ENCODE results near the gene ELK4. TPM values are rescaled to one million over a fixed set of nuclear protein-coding genes. Genes with fewer than 3 reads are reported as not detected.
"Not testable (repeated sequence)": the region's sequence is repeated elsewhere in the genome, so short reads cannot be mapped to it uniquely, and the experiment has no call there.

Gene ELK4
- polyA plus RNA-seq, 2 of the 4 experiments (the other 2 are of a cell fraction): 5.8 to 11.9 TPM

DNA sequence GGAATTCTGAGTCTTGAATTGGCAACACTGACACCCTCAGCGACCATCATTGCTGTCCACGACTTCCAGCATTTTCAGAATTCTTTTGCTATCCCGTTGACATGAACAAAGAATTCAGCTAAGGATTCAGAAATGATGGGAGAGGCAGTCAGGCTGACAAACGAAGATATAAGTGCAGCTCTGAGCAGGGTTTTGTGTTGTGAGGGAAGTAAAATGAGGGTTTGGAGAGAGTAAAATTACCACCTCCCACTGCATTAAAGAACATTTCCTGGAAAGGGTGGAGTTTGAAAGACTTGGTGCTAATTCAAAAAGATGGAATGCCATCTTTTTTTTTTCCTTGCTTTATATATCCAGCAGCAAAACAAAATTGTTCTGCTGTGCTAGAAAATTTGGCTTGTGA, 4.9 kb upstream of the ELK4 start:
- ChIA-PET CTCF (interaction anchor here (1.3 to 20.8 kb wide), 3 partner anchors 21 to 107 kb away, joined by 3 to 227 read pairs (median 198); no protein-coding TSS in a partner anchor), POLR2A (no interaction called here)
- Histone ChIP-seq H3K4me2 (no peak overlapping the region), H3K27ac (no peak overlapping the region), H3K4me1 (peaks cover 5% of the 10 kb centered on the region; the same call in 1 of the 3 replicates), H3K4me3 (no peak overlapping the region), H3K9me3 (no peaks in the 10 kb centered on the region)
- TF ChIP-seq, protein P1, sequence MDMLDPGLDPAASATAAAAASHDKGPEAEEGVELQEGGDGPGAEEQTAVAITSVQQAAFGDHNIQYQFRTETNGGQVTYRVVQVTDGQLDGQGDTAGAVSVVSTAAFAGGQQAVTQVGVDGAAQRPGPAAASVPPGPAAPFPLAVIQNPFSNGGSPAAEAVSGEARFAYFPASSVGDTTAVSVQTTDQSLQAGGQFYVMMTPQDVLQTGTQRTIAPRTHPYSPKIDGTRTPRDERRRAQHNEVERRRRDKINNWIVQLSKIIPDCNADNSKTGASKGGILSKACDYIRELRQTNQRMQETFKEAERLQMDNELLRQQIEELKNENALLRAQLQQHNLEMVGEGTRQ (IDR thresholded peaks at IDR 0.05): no peak
- no peak for TF ChIP-seq HOXB5 (CRISPR knock-in tag; IDR thresholded peaks at IDR 0.05)
- TF ChIP-seq, protein P2, sequence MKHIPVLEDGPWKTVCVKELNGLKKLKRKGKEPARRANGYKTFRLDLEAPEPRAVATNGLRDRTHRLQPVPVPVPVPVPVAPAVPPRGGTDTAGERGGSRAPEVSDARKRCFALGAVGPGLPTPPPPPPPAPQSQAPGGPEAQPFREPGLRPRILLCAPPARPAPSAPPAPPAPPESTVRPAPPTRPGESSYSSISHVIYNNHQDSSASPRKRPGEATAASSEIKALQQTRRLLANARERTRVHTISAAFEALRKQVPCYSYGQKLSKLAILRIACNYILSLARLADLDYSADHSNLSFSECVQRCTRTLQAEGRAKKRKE (CRISPR knock-in tag; IDR thresholded peaks at IDR 0.05; ENCODE audit: low read depth): no peak
- no peak for TF ChIP-seq E2F6 (IDR thresholded peaks at IDR 0.05; ENCODE audit: borderline replicate concordance, low read depth)
- no peak for TF ChIP-seq TFCP2L1 (CRISPR knock-in tag; IDR thresholded peaks at IDR 0.05)
- no peak for TF ChIP-seq CEBPB (IDR thresholded peaks at IDR 0.05)
- no peak for TF ChIP-seq TP53 (CRISPR knock-in tag; IDR thresholded peaks at IDR 0.05)
- TF ChIP-seq, protein P3, sequence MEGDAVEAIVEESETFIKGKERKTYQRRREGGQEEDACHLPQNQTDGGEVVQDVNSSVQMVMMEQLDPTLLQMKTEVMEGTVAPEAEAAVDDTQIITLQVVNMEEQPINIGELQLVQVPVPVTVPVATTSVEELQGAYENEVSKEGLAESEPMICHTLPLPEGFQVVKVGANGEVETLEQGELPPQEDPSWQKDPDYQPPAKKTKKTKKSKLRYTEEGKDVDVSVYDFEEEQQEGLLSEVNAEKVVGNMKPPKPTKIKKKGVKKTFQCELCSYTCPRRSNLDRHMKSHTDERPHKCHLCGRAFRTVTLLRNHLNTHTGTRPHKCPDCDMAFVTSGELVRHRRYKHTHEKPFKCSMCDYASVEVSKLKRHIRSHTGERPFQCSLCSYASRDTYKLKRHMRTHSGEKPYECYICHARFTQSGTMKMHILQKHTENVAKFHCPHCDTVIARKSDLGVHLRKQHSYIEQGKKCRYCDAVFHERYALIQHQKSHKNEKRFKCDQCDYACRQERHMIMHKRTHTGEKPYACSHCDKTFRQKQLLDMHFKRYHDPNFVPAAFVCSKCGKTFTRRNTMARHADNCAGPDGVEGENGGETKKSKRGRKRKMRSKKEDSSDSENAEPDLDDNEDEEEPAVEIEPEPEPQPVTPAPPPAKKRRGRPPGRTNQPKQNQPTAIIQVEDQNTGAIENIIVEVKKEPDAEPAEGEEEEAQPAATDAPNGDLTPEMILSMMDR (IDR thresholded peaks at IDR 0.05): no peak
- TF ChIP-seq, protein P4, sequence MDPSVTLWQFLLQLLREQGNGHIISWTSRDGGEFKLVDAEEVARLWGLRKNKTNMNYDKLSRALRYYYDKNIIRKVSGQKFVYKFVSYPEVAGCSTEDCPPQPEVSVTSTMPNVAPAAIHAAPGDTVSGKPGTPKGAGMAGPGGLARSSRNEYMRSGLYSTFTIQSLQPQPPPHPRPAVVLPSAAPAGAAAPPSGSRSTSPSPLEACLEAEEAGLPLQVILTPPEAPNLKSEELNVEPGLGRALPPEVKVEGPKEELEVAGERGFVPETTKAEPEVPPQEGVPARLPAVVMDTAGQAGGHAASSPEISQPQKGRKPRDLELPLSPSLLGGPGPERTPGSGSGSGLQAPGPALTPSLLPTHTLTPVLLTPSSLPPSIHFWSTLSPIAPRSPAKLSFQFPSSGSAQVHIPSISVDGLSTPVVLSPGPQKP (IDR thresholded peaks at IDR 0.05; ENCODE audit: low read depth, low read length): no peak
- TF ChIP-seq FOSB (CRISPR knock-in tag; IDR thresholded peaks at IDR 0.05): no peak
- TF ChIP-seq HDAC2 (IDR thresholded peaks at IDR 0.05): no peak
- no peak for TF ChIP-seq ZNF302 (CRISPR knock-in tag; IDR thresholded peaks at IDR 0.05)
- no peak for TF ChIP-seq EP300 (IDR thresholded peaks at IDR 0.05)
- TF ChIP-seq CBX2 (IDR thresholded peaks at IDR 0.05; ENCODE audit: borderline replicate concordance, low read depth): no peak
- TF ChIP-seq MYC (IDR thresholded peaks at IDR 0.05; ENCODE audit: borderline replicate concordance, low read length): no peak
- FAIRE-seq: no peak
- no peak for DNase-seq (ENCODE audit: low read depth in 1 of 2, low spot score in 1 of 2)
- 29% methylated on average over 4 of the region's 4 CpGs for WGBS (ENCODE audit: missing lambda C conversion rate)
- ATAC-seq: no peak

DNA sequence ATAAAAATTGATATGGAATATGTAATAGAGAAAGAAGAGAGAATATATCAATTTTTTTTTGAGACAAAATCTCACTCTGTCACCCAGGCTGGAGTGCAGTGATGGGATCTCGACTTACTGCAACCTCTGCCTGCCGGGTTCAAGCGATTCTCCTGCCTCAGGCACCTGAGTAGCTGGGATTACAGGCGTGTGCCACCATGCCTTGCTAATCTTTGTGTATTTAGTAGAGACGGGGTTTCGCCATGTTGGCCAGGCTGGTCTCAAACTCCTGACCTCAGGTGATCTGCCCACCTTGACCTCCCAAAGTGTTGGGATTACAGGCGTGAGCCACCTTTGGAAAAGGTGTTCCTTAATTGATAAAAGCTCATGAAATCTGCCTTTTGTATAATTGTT, 4.3 kb upstream of the ELK4 start:
- 63% methylated on average over 7 of the region's 7 CpGs for WGBS (ENCODE audit: missing lambda C conversion rate)
- H3K4me1 ChIP-seq; H3K4me3 ChIP-seq; ATAC-seq; FAIRE-seq; DNase-seq (ENCODE audit: low read depth in 1 of 2, low spot score in 1 of 2); POLR2A ChIA-PET; H3K27ac ChIP-seq; H3K9me3 ChIP-seq; H3K4me2 ChIP-seq: not testable (repeated sequence)
- CTCF ChIA-PET: interaction anchor here (0.6 to 20.8 kb wide), 5 partner anchors 21 to 112 kb away, joined by 3 to 227 read pairs (median 3); no protein-coding TSS in a partner anchor

DNA sequence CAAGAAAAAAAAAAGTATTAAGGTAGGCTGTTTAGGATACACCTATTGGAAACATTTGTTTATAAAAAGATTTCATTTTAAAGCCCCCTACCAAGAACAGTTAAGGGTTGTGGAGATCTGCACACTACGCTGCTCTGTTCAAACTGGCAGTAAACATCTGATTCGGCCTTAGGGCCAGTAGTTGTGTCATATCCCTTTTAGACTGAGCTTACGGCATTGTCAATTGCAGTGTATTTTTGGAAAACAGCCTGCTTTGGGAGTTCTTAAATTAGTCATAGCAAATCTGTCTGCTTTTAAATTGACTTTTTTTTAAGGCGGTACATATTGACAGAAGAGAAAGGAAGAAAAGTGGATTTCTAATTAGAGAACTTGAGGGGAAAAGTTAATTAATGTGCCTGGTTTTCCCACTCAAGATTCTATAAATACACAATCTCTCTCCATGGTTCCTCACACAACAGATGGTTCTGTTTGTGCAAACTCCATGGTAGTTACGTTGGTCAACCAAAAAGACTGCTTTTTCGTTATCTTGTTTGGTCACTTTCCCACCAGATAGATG, 1.7 kb upstream of the ELK4 start:
- DNase-seq (ENCODE audit: low read depth in 1 of 2, low spot score in 1 of 2) (no peak), ATAC-seq (no peak)
- 87% methylated on average over 6 of the region's 6 CpGs for WGBS (ENCODE audit: missing lambda C conversion rate)

More for the DNA sequence above, 1.7 kb upstream of the ELK4 start:
- no peak overlapping the region for H3K4me2 ChIP-seq
- no peaks in the 10 kb centered on the region for H3K9me3 ChIP-seq
- no peak overlapping the region for H3K27ac ChIP-seq
- ChIA-PET POLR2A (interaction anchor here (1.5 kb wide), 1 partner anchor 8 kb away, joined by 4 read pairs; no protein-coding TSS in a partner anchor), CTCF (interaction anchor here (1.1 to 20.8 kb wide), 5 partner anchors 24 to 109 kb away, joined by 3 to 227 read pairs (median 34); no protein-coding TSS in a partner anchor)
- TF ChIP-seq CHD4 (IDR thresholded peaks at IDR 0.05; ENCODE audit: borderline replicate concordance): no peak
- no peak for TF ChIP-seq RFX5 (IDR thresholded peaks at IDR 0.05)
- TF ChIP-seq, protein P5, sequence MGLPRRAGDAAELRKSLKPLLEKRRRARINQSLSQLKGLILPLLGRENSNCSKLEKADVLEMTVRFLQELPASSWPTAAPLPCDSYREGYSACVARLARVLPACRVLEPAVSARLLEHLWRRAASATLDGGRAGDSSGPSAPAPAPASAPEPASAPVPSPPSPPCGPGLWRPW (IDR thresholded peaks at IDR 0.05): no peak
- TF ChIP-seq EHF (CRISPR knock-in tag; IDR thresholded peaks at IDR 0.05): no peak
- no peak for TF ChIP-seq E2F6 (IDR thresholded peaks at IDR 0.05; ENCODE audit: borderline replicate concordance, low read depth)
- no peak for TF ChIP-seq POLR2AphosphoS2 (conservative IDR thresholded peaks at IDR 0.05; ENCODE audit: low read length)
- TF ChIP-seq REST (IDR thresholded peaks at IDR 0.05): no peak
- no peak for FAIRE-seq
- peaks cover 15% of the 10 kb centered on the region; the same call in 2 of the 3 replicates for H3K4me1 ChIP-seq
- no peak overlapping the region for H3K4me3 ChIP-seq
